HG03457 (cell line): Measurements from ENCODE around the gene ANXA8L1.
"Not testable (repeated sequence)": the region's sequence is repeated elsewhere in the genome, so short reads cannot be mapped to it uniquely, and the experiment has no call there.

ENCODE experiments used
- ATAC-seq: cut with Tn5 transposase; IDR thresholded peaks from one replicate; pipeline ENCODE4 v1.9.1; 2021; ENCODE audit warnings: moderate number of reproducible peaks; ENCODE audit not compliant: unreplicated experiment

Gene ANXA8L1

GRCh38 chr10:46396441-46397279 is 21.1 kb downstream of the ANXA8L1 start:
- not testable (repeated sequence) for ATAC-seq

- ATAC-seq: not testable (repeated sequence)
Observed at GRCh38 chr10:46397767-46398166, 22.2 kb downstream of the ANXA8L1 start.

- ATAC-seq: not testable (repeated sequence)
Observed at GRCh38 chr10:46398212-46398886, 22.8 kb downstream of the ANXA8L1 start.

- ATAC-seq: not testable (repeated sequence)
Observed at GRCh38 chr10:46409556-46409955, 34.0 kb downstream of the ANXA8L1 start.

GRCh38 chr10:46411123-46411522 is 35.5 kb downstream of the ANXA8L1 start:
- ATAC-seq: not testable (repeated sequence)

- ATAC-seq: not testable (repeated sequence)
Observed at GRCh38 chr10:46412665-46413064, 37.1 kb downstream of the ANXA8L1 start.

- not testable (repeated sequence) for ATAC-seq
Observed at GRCh38 chr10:46415291-46415690, 39.7 kb downstream of the ANXA8L1 start.

- not testable (repeated sequence) for ATAC-seq
Observed at GRCh38 chr10:46418283-46418682, 42.7 kb downstream of the ANXA8L1 start.

- ATAC-seq: not testable (repeated sequence)
Observed at GRCh38 chr10:46419570-46420379, 44.2 kb downstream of the ANXA8L1 start.

GRCh38 chr10:46423550-46423949 is 48.0 kb downstream of the ANXA8L1 start:
- not testable (repeated sequence) for ATAC-seq

GRCh38 chr10:46440942-46441341 is 65.4 kb downstream of the ANXA8L1 start:
- ATAC-seq: not testable (repeated sequence)
